KMS-11 (cell line): ENCODE data around the gene HTR5A.

Experiments
- H2AFZ ChIP-seq: fragments of 200-600 bp; sonication (generic); 2 replicates; pipeline ENCODE4 v1.6.1; 2016; ENCODE audit warnings: antibody characterized with exemption, mixed run types, low read depth
- H3K27ac ChIP-seq: fragments of 200-600 bp; sonication (generic); 2 replicates; pipeline ENCODE4 v1.6.1; 2016; ENCODE audit warnings: mild to moderate bottlenecking, mixed run types
- H3K27me3 ChIP-seq: fragments of 200-600 bp; sonication (generic); 2 replicates; pipeline ENCODE4 v1.6.1; 2017; ENCODE audit warnings: mild to moderate bottlenecking, low read depth, mixed run types, moderate library complexity; ENCODE audit not compliant: insufficient read depth
- H3K36me3 ChIP-seq: fragments of 200-600 bp; sonication (generic); 2 replicates; pipeline ENCODE4 v1.6.1; 2017; ENCODE audit warnings: mild to moderate bottlenecking, mixed run types; ENCODE audit not compliant: insufficient read depth
- H3K4me1 ChIP-seq: fragments of 200-600 bp; sonication (generic); 2 replicates; pipeline ENCODE4 v1.6.1; 2016; ENCODE audit warnings: mild to moderate bottlenecking, low read depth, mixed run types; ENCODE audit not compliant: poor library complexity, severe bottlenecking
- H3K4me2 ChIP-seq: fragments of 200-600 bp; sonication (generic); 2 replicates; pipeline ENCODE4 v1.7.0; 2016; ENCODE audit warnings: mild to moderate bottlenecking, mixed run types
- H3K4me3 ChIP-seq: fragments of 200-600 bp; sonication (generic); IDR thresholded peaks from 2 replicates; pipeline ENCODE4 v1.6.1; 2017; ENCODE audit warnings: low read depth, low read length, mixed read lengths; ENCODE audit not compliant: insufficient read depth
- H3K79me2 ChIP-seq: fragments of 200-600 bp; sonication (generic); 2 replicates; pipeline ENCODE4 v1.6.1; 2016; ENCODE audit warnings: low read depth, mixed run types; ENCODE audit not compliant: insufficient read depth
- H3K9ac ChIP-seq: fragments of 200-600 bp; sonication (generic); 2 replicates; pipeline ENCODE4 v1.6.1; 2016; ENCODE audit warnings: mild to moderate bottlenecking, mixed run types
- H4K20me1 ChIP-seq: fragments of 200-600 bp; sonication (generic); 2 replicates; pipeline ENCODE4 v1.6.1; 2016; ENCODE audit warnings: mild to moderate bottlenecking, mixed run types; ENCODE audit not compliant: insufficient read depth
- CTCF ChIP-seq: fragments of 200-600 bp; sonication (generic); conservative IDR thresholded peaks from 2 replicates; pipeline ENCODE4 v1.6.1; 2017; ENCODE audit warnings: low read depth, mild to moderate bottlenecking, antibody characterized with exemption, low read length, moderate library complexity, mixed read lengths

HTR5A gene

GRCh38 chr7:155094636-155095135 is 24.6 kb downstream of the HTR5A start:
- peak overlapping the region; percentile 33 for H3K4me2 ChIP-seq
- no peak overlapping the region for H3K4me3 ChIP-seq
- H3K36me3 ChIP-seq, result no peaks in the 10 kb centered on the region
- H3K9ac ChIP-seq, result no peak overlapping the region
- peaks cover 58% of the 10 kb centered on the region for H3K4me1 ChIP-seq
- no peaks in the 10 kb centered on the region for H4K20me1 ChIP-seq
- TF ChIP-seq CTCF, result no peak
- no peak overlapping the region for H2AFZ ChIP-seq
- H3K27me3 ChIP-seq, result no peaks in the 10 kb centered on the region
- H3K79me2 ChIP-seq, result no peaks in the 10 kb centered on the region
- H3K27ac ChIP-seq, result peak overlapping the region; percentile 39

- Histone ChIP-seq H3K4me1 (peaks cover 36% of the 10 kb centered on the region), H3K9ac (no peak overlapping the region), H3K27ac (no peak overlapping the region), H3K4me2 (no peak overlapping the region), H3K79me2 (no peaks in the 10 kb centered on the region), H3K4me3 (no peak overlapping the region), H2AFZ (no peak overlapping the region), H4K20me1 (no peaks in the 10 kb centered on the region), H3K27me3 (no peaks in the 10 kb centered on the region), H3K36me3 (no peaks in the 10 kb centered on the region)
- TF ChIP-seq CTCF, result no peak
These were observed 27.2 kb downstream of the HTR5A start for GRCh38 chr7:155097338-155097737.

GRCh38 chr7:155103839-155104238 is 33.7 kb downstream of the HTR5A start:
- H3K79me2 ChIP-seq, result no peaks in the 10 kb centered on the region
- no peak overlapping the region for H3K4me3 ChIP-seq
- H3K27ac ChIP-seq, result no peak overlapping the region
- no peak overlapping the region for H3K9ac ChIP-seq
- H3K36me3 ChIP-seq, result no peaks in the 10 kb centered on the region
- no peak overlapping the region for H3K4me2 ChIP-seq
- no peak for TF ChIP-seq CTCF
- H4K20me1 ChIP-seq, result no peaks in the 10 kb centered on the region
- H2AFZ ChIP-seq, result no peak overlapping the region
- H3K4me1 ChIP-seq, result no peaks in the 10 kb centered on the region
- H3K27me3 ChIP-seq, result no peaks in the 10 kb centered on the region

- Histone ChIP-seq H2AFZ (no peak overlapping the region), H3K4me1 (no peaks in the 10 kb centered on the region), H3K9ac (no peak overlapping the region), H3K27me3 (no peaks in the 10 kb centered on the region), H4K20me1 (no peaks in the 10 kb centered on the region), H3K36me3 (no peaks in the 10 kb centered on the region), H3K27ac (no peak overlapping the region), H3K4me2 (no peak overlapping the region), H3K4me3 (no peak overlapping the region), H3K79me2 (no peaks in the 10 kb centered on the region)
- no peak for TF ChIP-seq CTCF
These were observed 34.8 kb downstream of the HTR5A start for GRCh38 chr7:155104913-155105312.
